AG09309 (cell line): ENCODE measurements around the gene JMJD4.

ENCODE experiments used
- DNase-seq: peaks from one replicate; pipeline ENCODE4 v3.0.0-alpha.2; 2010; ENCODE audit warnings: low read depth
- H3K4me3 ChIP-seq: 2 replicates; pipeline ENCODE4 v1.5.1; 2011; ENCODE audit warnings: mild to moderate bottlenecking, low read depth, low read length, moderate library complexity; ENCODE audit not compliant: control insufficient read depth
- TF ChIP-seq, protein P1 (sequence below): IDR thresholded peaks from 2 replicates; pipeline ENCODE4 v1.5.1; 2011; ENCODE audit warnings: mild to moderate bottlenecking, low read depth, low read length, inconsistent platforms; ENCODE audit not compliant: insufficient read depth, control insufficient read depth; ENCODE audit errors: missing control alignments

The JMJD4 gene

DNA sequence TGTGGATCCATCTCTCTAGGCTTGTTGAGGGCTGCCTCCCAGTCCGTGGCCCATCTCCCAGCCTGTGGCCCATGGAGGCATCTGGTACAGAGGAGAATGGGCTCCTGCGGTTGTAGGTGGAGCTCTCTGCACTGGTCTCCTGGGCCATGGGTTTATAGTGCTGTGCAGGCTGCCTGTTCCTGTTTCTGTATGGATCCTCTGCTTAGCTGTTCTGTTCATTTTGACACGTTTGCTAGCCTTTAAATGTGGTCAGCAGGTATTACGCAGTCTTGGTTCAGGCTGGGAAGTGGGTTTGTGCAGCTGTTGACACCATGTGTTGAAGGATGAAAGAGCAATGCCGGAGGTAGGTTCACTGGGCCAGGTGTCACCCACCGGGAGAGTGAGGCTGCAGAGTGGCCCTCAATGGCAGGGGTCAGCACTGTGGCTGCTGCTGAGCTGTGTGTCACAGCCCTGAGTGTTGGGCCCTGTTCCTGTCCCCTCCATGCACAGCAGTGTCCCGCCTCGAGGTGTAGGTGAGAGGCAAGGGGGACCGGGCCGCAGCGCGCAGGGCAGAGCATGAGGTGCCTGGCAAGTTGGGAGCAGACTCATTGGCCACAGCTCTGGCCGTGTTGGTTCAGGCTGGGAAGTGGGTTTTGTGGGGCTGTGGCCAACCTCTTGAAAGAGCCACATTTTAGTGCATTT, 39.1 kb upstream of the JMJD4 start:
- no peak for DNase-seq
- H3K4me3 ChIP-seq: no peak overlapping the region
- TF ChIP-seq, protein P1, sequence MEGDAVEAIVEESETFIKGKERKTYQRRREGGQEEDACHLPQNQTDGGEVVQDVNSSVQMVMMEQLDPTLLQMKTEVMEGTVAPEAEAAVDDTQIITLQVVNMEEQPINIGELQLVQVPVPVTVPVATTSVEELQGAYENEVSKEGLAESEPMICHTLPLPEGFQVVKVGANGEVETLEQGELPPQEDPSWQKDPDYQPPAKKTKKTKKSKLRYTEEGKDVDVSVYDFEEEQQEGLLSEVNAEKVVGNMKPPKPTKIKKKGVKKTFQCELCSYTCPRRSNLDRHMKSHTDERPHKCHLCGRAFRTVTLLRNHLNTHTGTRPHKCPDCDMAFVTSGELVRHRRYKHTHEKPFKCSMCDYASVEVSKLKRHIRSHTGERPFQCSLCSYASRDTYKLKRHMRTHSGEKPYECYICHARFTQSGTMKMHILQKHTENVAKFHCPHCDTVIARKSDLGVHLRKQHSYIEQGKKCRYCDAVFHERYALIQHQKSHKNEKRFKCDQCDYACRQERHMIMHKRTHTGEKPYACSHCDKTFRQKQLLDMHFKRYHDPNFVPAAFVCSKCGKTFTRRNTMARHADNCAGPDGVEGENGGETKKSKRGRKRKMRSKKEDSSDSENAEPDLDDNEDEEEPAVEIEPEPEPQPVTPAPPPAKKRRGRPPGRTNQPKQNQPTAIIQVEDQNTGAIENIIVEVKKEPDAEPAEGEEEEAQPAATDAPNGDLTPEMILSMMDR: no peak

DNA sequence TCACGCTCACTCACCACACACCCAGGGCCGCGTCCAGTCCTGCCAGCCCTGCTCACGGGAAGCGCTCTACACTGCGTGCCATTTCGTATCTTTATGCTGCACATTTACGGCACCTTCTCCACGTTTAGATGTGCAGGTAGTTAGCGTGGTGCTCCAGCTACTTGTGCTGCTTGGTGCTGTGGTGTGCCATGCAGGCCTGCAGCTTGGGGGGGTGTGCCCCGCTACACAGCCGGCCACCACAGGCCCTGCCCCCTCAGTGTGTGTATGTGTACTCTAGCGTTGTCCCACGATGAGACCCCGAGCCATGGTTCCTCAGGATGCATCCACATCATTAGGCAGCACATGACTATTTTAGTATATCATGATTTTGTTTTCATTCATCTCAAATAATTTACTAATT, 38.5 kb upstream of the JMJD4 start:
- TF ChIP-seq, protein P1: no peak
- H3K4me3 ChIP-seq: no peak overlapping the region
- no peak for DNase-seq

DNA sequence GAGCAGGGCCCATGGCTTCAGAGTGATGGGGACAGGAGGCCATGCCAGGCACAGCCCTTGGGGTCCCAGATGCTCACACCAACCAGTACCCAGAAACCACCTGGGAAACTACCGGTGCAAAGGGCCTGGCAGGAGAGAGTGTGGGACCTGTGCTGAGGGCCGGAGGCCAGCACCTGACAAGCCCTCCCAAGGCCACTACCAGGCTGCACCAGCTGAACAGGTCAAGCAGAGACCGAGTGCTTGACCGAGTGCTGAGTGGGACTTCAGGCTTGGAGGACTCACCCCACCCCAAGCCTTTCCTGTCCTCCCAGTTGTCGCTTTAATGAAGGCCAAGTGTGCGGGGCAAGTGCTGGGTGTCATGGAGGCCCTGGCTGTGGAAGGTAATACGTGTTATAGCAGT, 36.7 kb upstream of the JMJD4 start:
- H3K4me3 ChIP-seq: no peak overlapping the region
- TF ChIP-seq, protein P1: no peak
- DNase-seq: no peak

DNA sequence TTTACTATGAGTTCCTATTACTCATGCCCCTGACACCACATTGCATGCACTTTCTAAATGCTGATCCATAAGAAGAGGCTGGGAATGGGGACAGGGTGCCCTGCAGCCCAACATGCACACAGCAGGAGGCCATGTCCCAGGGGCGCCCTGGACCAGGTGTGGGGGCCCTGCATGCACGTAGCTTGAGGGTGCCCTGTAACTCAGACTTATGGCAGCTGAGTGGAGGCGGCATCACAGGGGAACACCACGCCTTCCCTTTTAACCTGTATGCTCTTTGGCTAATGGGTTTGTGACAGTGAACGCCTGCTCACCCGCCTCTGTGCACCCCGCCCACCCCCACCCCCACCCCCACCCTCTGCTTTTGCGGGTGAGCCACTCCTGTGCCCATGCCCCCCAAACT, 36.2 kb upstream of the JMJD4 start:
- DNase-seq: no peak
- TF ChIP-seq, protein P1: no peak
- no peak overlapping the region for H3K4me3 ChIP-seq

DNA sequence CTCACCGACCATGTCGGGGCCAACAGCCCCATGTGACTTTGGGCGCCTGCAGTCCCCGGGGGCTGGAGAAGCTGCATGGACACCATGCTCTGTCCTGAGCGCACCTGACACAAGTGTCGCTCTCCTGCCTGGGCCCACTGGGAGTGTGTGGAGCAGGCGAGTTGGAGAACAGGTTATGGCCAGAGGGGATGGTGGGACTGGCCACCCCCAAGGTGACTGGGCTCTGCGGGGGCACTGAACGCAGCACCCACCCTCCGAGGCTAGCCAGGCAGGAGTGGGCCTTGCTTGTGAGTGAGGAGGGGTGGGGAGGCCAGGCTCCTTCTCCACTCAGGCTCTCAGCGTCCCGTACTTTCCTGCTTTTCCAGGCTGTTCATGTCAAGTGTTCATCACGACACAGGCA, 35.7 kb upstream of the JMJD4 start:
- TF ChIP-seq, protein P1: no peak
- H3K4me3 ChIP-seq: no peak overlapping the region

DNA sequence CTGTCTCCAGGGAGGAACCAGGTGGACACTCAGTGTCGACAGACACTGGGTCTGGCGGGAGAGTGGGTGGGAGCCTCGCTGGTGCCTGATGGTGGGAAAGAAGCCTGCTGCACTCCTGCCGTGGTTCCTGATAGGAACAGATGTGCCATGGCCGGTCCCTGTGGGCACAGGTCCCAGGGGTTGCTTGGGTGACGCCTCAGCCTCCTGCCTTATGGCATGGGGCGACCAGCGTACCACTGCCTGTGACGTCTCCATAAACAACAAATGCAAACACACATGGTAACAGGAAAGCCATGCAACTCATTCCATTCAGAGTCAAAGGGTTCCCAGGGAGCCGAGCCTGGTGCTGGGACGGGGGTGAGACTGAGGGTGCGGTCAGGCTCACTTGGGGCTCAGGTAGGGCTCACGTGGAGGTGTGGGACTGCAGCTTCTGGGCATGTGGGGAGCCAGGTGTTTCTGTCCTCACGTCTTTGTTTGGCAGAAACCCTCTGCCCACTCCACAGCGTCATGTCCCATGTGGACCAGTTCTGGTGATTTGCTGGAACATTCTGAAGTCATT, 34.9 kb upstream of the JMJD4 start:
- no peak overlapping the region for H3K4me3 ChIP-seq
- TF ChIP-seq, protein P1: no peak
- no peak for DNase-seq

More for the DNA sequence above, 35.7 kb upstream of the JMJD4 start:
- DNase-seq: no peak
